Cardiac atrium fibroblast (primary cell): ENCODE measurements around the gene SCN9A. TPM values are rescaled to one million over a fixed set of nuclear protein-coding genes. Genes with fewer than 3 reads are reported as not detected.

Experiments
- total RNA-seq: library from RNA; depleted of rRNA; stranded (reverse); fragments of >200 nt; gene quantifications from 2 replicates; pipeline ENCODE4 v1.2.3, GENCODE V29; 2015

SCN9A gene
- 1.3 and 2.0 TPM in 2 replicates for total RNA-seq

GRCh38 chr2:166375736-166376487, at the start of gene SCN9A:
TSS of gene SCN9A (minus strand) at chr2:166375944. CDS start at chr2:166311756, 64,188 bp downstream.

Other genes starting within 250 kb of the SCN9A start
- not detected in 2 replicates for gene SCN1A, start 247.9 kb downstream of the SCN9A start, total RNA-seq
- under 0.01 and 0.16 TPM in 2 replicates for gene SCN7A, start 118.3 kb upstream of the SCN9A start, total RNA-seq